Testis (tissue), 3 donors: ENCODE measurements around the gene KATNIP. TPM values are rescaled to one million over a fixed set of nuclear protein-coding genes. Genes with fewer than 3 reads are reported as not detected.

Source experiments
- DNase-seq: peaks from one replicate; pipeline ENCODE4 v3.0.0-alpha.2; 2019
- H3K27ac ChIP-seq, 2 donors: fragments of 200-600 bp; sonication (generic); one replicate each; pipeline ENCODE4 v1.5.1; 2019
- H3K27me3 ChIP-seq: fragments of 200-600 bp; sonication (generic); one replicate; pipeline ENCODE4 v1.5.1; 2019
- H3K36me3 ChIP-seq: fragments of 200-600 bp; sonication (generic); one replicate; pipeline ENCODE4 v1.5.1; 2017; ENCODE audit warnings: low read depth; ENCODE audit errors: missing control alignments
- H3K4me1 ChIP-seq: fragments of 200-600 bp; sonication (generic); one replicate; pipeline ENCODE4 v1.5.1; 2019
- H3K4me3 ChIP-seq, 2 donors: fragments of 200-600 bp; sonication (generic); one replicate each; pipeline ENCODE4 v1.5.1; 2017 to 2019
- H3K9me3 ChIP-seq: fragments of 200-600 bp; sonication (generic); one replicate; pipeline ENCODE4 v1.5.1; 2017
- POLR2A ChIP-seq: fragments of 450-650 bp; IDR thresholded peaks from one replicate; pipeline ENCODE4 v1.6.1; 2017; ENCODE audit warnings: antibody characterized with exemption, mild to moderate bottlenecking, moderate library complexity
- WGBS, 2 donors: methylation state at CpG; one replicate each; pipeline ENCODE4 v1.1.5; 2018; 5-methylcytosine and 5-hydroxymethylcytosine counted together
- intact Hi-C: fragments of 100-400 bp; cut with DNase I; formaldehyde crosslinking; loops from one replicate; pipeline ENCODE4 v1.15.1; 2023; ENCODE audit warnings: low total_unique reads
- polyA plus RNA-seq: library from polyadenylated mRNA; stranded (reverse); fragments of 350-450 nt; fragmentation: Illumina TruSeq; extraction: RNeasy Lipid Tissue Mini Kit (QIAGEN cat#74804); gene quantifications from one replicate; pipeline ENCODE4 v1.2.3, GENCODE V29; 2014; ENCODE audit warnings: low read depth, low replicate concordance; ENCODE audit not compliant: insufficient read depth
- total RNA-seq, 2 donors: library from RNA; depleted of rRNA; stranded (reverse); fragments of >200 nt; gene quantifications; one replicate each; pipeline ENCODE4 v1.2.3, GENCODE V29; 2016
- TF ChIP-seq, protein P1 (sequence below), 3 experiments: fragments of 450-650 bp in 2 of 3; fragments of 200-600 bp in 1 of 3; sonication (generic) in 1 of 3; IDR thresholded peaks; one replicate each; pipeline ENCODE4 v1.5.1; 2016 to 2019; ENCODE audit warnings: antibody characterized with exemption in 3 of 3, mild to moderate bottlenecking in 2 of 3, moderate library complexity in 1 of 3

KATNIP gene
- total and polyA plus RNA-seq, 3 donors from 2014 or later: 43.2 to 80.2 (median 48.6) TPM

GRCh38 chr16:27591837-27592236 is 41.9 kb downstream of the KATNIP start:
- no peaks in the 10 kb centered on the region for H3K4me1 ChIP-seq
- 97 to 98% methylated on average over 4 of the region's 4 CpGs for WGBS, 2 donors
- no peak overlapping the region for H3K27ac ChIP-seq
- H3K36me3 ChIP-seq: no peaks in the 10 kb centered on the region
- intact Hi-C loops: no loop called here
- TF ChIP-seq, protein P1, sequence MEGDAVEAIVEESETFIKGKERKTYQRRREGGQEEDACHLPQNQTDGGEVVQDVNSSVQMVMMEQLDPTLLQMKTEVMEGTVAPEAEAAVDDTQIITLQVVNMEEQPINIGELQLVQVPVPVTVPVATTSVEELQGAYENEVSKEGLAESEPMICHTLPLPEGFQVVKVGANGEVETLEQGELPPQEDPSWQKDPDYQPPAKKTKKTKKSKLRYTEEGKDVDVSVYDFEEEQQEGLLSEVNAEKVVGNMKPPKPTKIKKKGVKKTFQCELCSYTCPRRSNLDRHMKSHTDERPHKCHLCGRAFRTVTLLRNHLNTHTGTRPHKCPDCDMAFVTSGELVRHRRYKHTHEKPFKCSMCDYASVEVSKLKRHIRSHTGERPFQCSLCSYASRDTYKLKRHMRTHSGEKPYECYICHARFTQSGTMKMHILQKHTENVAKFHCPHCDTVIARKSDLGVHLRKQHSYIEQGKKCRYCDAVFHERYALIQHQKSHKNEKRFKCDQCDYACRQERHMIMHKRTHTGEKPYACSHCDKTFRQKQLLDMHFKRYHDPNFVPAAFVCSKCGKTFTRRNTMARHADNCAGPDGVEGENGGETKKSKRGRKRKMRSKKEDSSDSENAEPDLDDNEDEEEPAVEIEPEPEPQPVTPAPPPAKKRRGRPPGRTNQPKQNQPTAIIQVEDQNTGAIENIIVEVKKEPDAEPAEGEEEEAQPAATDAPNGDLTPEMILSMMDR (IDR thresholded peaks at IDR 0.05): no peak
- no peak for TF ChIP-seq POLR2A
- H3K4me3 ChIP-seq: no peak overlapping the region
- no peak for DNase-seq
- H3K9me3 ChIP-seq: no peaks in the 10 kb centered on the region
- H3K27me3 ChIP-seq: no peaks in the 10 kb centered on the region

DNA sequence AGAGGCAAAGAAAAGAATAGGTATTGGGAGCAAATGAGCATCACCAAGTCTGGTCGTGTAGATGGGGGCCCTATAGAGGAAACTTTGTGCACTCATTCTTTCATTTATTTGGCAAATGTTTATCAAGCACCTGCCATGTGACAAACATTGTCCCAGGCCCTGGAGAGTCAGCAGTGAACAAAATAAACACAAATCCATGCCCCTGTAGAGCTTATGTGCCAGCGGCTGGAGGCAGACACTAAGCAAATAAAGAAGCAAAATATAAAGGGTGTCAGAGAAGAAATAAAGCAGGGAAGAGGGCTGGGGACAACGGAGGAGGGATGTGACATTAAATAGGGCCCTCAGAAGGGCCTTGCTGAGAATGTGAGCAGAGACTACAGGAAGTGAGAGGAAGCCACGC is 45.5 kb downstream of the KATNIP start:
- DNase-seq: no peak

GRCh38 chr16:27595993-27596392 is 46.0 kb downstream of the KATNIP start:
- no peak for DNase-seq
- WGBS, 2 donors: 76 to 81% methylated on average over 6 of the region's 6 CpGs
- Histone ChIP-seq H3K27ac (no peak overlapping the region), H3K36me3 (no peaks in the 10 kb centered on the region), H3K4me1 (no peaks in the 10 kb centered on the region), H3K4me3 (no peak overlapping the region), H3K9me3 (no peaks in the 10 kb centered on the region), H3K27me3 (no peaks in the 10 kb centered on the region)
- no peak for TF ChIP-seq POLR2A
- TF ChIP-seq, protein P1 (IDR thresholded peaks at IDR 0.05): no peak
- intact Hi-C loops: no loop called here

More for the DNA sequence above, 45.5 kb downstream of the KATNIP start:
- Histone ChIP-seq H3K4me3 (no peak overlapping the region), H3K9me3 (no peaks in the 10 kb centered on the region), H3K27ac (no peak overlapping the region), H3K36me3 (no peaks in the 10 kb centered on the region), H3K27me3 (no peaks in the 10 kb centered on the region), H3K4me1 (no peaks in the 10 kb centered on the region)
- intact Hi-C loops: no loop called here
- 69 to 70% methylated on average over 4 of the region's 4 CpGs for WGBS, 2 donors
- no peak for TF ChIP-seq POLR2A
- TF ChIP-seq, protein P1 (IDR thresholded peaks at IDR 0.05): no peak

DNA sequence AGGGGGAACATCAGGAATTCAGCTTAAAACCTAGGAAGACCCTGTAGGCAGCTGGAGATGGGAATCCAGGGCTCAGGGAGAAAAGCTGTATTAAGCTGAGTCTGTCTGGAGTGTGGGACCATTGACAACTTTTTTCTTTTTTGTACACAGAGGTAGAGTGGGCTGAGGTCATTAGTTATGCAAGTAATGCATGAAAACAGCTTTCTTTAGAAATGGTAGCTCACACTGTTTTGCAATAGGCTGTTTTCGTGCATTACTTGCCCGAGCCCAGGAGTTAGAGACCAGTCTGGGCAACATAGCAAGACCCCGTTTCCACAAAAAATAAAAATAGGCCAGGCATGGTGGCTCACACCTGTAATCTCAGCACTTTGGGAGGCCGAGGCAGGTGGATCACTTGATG is 46.5 kb downstream of the KATNIP start:
- DNase-seq: no peak
- 93% methylated on average over 4 of the region's 4 CpGs for WGBS, 2 donors
- Histone ChIP-seq H3K4me1 (no peaks in the 10 kb centered on the region), H3K9me3 (no peaks in the 10 kb centered on the region), H3K36me3 (no peaks in the 10 kb centered on the region), H3K27me3 (no peaks in the 10 kb centered on the region), H3K4me3 (no peak overlapping the region), H3K27ac (no peak overlapping the region)
- intact Hi-C loops: no loop called here
- TF ChIP-seq POLR2A: no peak
- TF ChIP-seq, protein P1 (IDR thresholded peaks at IDR 0.05): no peak

DNA sequence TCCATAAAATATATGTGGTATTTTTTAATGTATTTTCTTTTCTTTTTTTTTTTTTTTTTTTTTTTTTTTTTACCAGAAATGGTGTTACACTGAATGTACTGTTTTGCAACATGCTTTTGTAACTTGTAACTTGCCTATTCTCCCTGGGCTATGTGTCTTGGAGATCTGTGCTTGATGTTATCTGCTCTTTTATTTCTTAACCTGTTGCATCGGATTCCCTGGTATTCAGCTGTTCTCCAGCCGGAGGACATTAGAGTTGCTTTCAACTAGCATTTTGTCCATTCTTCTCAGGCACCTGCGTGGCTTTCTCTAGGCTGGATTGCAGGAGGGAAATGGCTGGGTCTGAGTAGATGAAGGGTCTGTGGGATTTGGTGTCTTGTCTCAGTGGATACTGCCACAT is 47.4 kb downstream of the KATNIP start:
- no peak for DNase-seq
- Histone ChIP-seq H3K4me3 (no peak overlapping the region), H3K4me1 (no peaks in the 10 kb centered on the region), H3K36me3 (no peaks in the 10 kb centered on the region), H3K27ac (no peak overlapping the region), H3K27me3 (no peaks in the 10 kb centered on the region), H3K9me3 (no peaks in the 10 kb centered on the region)
- intact Hi-C loops: no loop called here
- TF ChIP-seq, protein P1 (IDR thresholded peaks at IDR 0.05): no peak
- no peak for TF ChIP-seq POLR2A
- 93 to 98% methylated on average over 3 of the region's 3 CpGs for WGBS, 2 donors
